GM12892 (cell line): ENCODE results near the gene ATP1A3.

ENCODE experiments used
- POLR2AphosphoS5 ChIP-seq: IDR thresholded peaks from 2 replicates; pipeline ENCODE4 v1.6.1; 2011; ENCODE audit warnings: low read depth, low read length, control low read depth
- TAF1 ChIP-seq: IDR thresholded peaks from 2 replicates; pipeline ENCODE4 v1.6.1; 2011; ENCODE audit warnings: low read depth, mild to moderate bottlenecking, control low read depth, low read length, borderline replicate concordance

GRCh38 chr19:41939861-41940730, 53.9 kb downstream of the ATP1A3 start:
- TF ChIP-seq TAF1 (peak; percentile 32; the same call in 1 of the 2 replicates), POLR2AphosphoS5 (0 out of 2 replicates have a peak, but pooled peaks have one; percentile 34)
